Smooth muscle cell (in vitro differentiated cells): ENCODE measurements around the gene MPHOSPH9. TPM values are rescaled to one million over a fixed set of nuclear protein-coding genes. Genes with fewer than 3 reads are reported as not detected.
A peak's percentile ranks its signal among the peaks of the same experiment; 100 is the strongest.

Experiments
- DNase-seq: peaks from one replicate; lab custom pipeline; 2025; ENCODE audit not compliant: unreplicated experiment; lab: John Stamatoyannopoulos, UW
- H2AFZ ChIP-seq: fragments of 200-600 bp; sonication (generic); 2 replicates; pipeline ENCODE4 v1.6.0; 2016; ENCODE audit warnings: antibody characterized with exemption, low read depth, mild to moderate bottlenecking
- H3F3A ChIP-seq: fragments of 200-600 bp; sonication (generic); 2 replicates; pipeline ENCODE4 v1.6.0; 2017; ENCODE audit warnings: antibody characterized with exemption, low read depth
- H3K27ac ChIP-seq: fragments of 200-600 bp; sonication (generic); 2 replicates; pipeline ENCODE4 v1.5.1; 2016; ENCODE audit warnings: low read depth, mild to moderate bottlenecking
- H3K27me3 ChIP-seq: fragments of 200-600 bp; sonication (generic); 2 replicates; pipeline ENCODE4 v1.6.1; 2016; ENCODE audit warnings: low read depth, mild to moderate bottlenecking
- H3K36me3 ChIP-seq: fragments of 200-600 bp; sonication (generic); 2 replicates; pipeline ENCODE4 v1.5.1; 2016; ENCODE audit warnings: low read depth
- H3K4me1 ChIP-seq: fragments of 200-600 bp; sonication (generic); 2 replicates; pipeline ENCODE4 v1.5.1; 2016; ENCODE audit warnings: low read depth
- H3K4me2 ChIP-seq: fragments of 200-600 bp; sonication (generic); 2 replicates; pipeline ENCODE4 v1.6.0; 2016; ENCODE audit warnings: mild to moderate bottlenecking
- H3K4me3 ChIP-seq: fragments of 200-600 bp; sonication (generic); 2 replicates; pipeline ENCODE4 v1.5.1; 2016; ENCODE audit warnings: mild to moderate bottlenecking
- H3K79me2 ChIP-seq: fragments of 200-600 bp; sonication (generic); 2 replicates; pipeline ENCODE4 v1.6.0; 2016; ENCODE audit warnings: low read depth, mild to moderate bottlenecking
- H3K9ac ChIP-seq: fragments of 200-600 bp; sonication (generic); 2 replicates; pipeline ENCODE4 v1.6.0; 2016; ENCODE audit warnings: low read depth
- H3K9me3 ChIP-seq: fragments of 200-600 bp; sonication (generic); replicated peaks from 2 replicates; pipeline ENCODE4 v1.5.1; 2016; ENCODE audit warnings: low read depth
- H4K20me1 ChIP-seq: fragments of 200-600 bp; sonication (generic); 2 replicates; pipeline ENCODE4 v1.6.0; 2016; ENCODE audit warnings: low read depth
- WGBS: methylation state at CpG from one replicate; pipeline ENCODE4 v1.1.7; 2016; ENCODE audit warnings: low lambda C conversion rate; 5-methylcytosine and 5-hydroxymethylcytosine counted together
- polyA plus RNA-seq: library from polyadenylated mRNA; unstranded; fragments of >200 nt; fragmentation: Nextera tagmentation; extraction: Ambion mirVana; gene quantifications from 2 replicates; pipeline ENCODE4 v1.2.1, GENCODE V29; 2016
- total RNA-seq: library from RNA; depleted of rRNA; stranded (reverse); fragments of >200 nt; gene quantifications from 2 replicates; pipeline ENCODE4 v1.2.3, GENCODE V29; 2014
- TF ChIP-seq, protein P1 (sequence below): fragments of 200-600 bp; sonication (generic); IDR thresholded peaks from 2 replicates; pipeline ENCODE4 v1.5.1; 2017; ENCODE audit warnings: borderline replicate concordance, mild to moderate bottlenecking, antibody characterized with exemption; ENCODE audit not compliant: insufficient read depth, poor library complexity, severe bottlenecking

Gene MPHOSPH9
- total and polyA plus RNA-seq, 2 experiments from 2014 or later = 7.4 to 70.8 TPM

DNA sequence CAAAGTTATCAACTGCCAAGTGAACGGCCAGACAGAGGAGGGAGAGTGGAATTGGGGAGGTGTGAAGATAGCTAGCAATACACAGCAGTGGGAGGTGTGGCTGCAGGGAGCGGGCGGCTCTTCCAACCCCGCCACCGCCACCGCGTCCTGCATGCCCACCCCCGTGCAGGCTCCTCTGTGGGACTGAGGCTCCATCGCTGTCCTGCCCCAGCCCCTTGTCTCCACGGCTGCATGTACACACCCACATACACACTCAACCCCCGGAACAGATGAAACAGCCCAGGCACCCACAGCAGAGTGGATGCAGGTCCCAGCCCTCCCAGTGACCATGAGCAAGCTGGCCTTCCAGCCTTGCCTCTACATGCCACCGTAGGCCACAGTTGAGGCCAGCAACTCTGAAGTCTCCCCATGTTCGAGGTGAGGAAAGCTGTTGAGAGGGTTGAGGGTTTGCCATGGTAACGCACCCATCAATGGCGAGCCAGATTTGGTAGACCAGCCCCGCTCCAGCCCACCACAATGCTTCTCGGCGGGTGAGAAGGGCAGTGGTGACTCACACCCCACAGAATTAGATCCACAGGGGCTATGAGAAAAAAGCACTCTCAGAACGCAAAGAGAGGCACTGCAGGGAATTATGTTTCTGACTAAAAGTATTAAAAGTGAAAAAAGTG, 121.3 kb downstream of the MPHOSPH9 start:
- Histone ChIP-seq H3K9ac (no peak overlapping the region), H3K79me2 (no peaks in the 10 kb centered on the region), H3K27ac (no peak overlapping the region), H3K4me2 (peak overlapping the region; percentile 13), H3K4me1 (peaks cover 5% of the 10 kb centered on the region), H2AFZ (no peak overlapping the region), H4K20me1 (peaks cover 44% of the 10 kb centered on the region), H3K36me3 (no peaks in the 10 kb centered on the region), H3K9me3 (no peaks in the 10 kb centered on the region), H3K27me3 (no peaks in the 10 kb centered on the region), H3K4me3 (no peak overlapping the region), H3F3A (no peaks in the 10 kb centered on the region)
- WGBS = 67% methylated on average over 15 of the region's 19 CpGs
- TF ChIP-seq, protein P1, sequence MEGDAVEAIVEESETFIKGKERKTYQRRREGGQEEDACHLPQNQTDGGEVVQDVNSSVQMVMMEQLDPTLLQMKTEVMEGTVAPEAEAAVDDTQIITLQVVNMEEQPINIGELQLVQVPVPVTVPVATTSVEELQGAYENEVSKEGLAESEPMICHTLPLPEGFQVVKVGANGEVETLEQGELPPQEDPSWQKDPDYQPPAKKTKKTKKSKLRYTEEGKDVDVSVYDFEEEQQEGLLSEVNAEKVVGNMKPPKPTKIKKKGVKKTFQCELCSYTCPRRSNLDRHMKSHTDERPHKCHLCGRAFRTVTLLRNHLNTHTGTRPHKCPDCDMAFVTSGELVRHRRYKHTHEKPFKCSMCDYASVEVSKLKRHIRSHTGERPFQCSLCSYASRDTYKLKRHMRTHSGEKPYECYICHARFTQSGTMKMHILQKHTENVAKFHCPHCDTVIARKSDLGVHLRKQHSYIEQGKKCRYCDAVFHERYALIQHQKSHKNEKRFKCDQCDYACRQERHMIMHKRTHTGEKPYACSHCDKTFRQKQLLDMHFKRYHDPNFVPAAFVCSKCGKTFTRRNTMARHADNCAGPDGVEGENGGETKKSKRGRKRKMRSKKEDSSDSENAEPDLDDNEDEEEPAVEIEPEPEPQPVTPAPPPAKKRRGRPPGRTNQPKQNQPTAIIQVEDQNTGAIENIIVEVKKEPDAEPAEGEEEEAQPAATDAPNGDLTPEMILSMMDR = no peak
- no peak for DNase-seq

DNA sequence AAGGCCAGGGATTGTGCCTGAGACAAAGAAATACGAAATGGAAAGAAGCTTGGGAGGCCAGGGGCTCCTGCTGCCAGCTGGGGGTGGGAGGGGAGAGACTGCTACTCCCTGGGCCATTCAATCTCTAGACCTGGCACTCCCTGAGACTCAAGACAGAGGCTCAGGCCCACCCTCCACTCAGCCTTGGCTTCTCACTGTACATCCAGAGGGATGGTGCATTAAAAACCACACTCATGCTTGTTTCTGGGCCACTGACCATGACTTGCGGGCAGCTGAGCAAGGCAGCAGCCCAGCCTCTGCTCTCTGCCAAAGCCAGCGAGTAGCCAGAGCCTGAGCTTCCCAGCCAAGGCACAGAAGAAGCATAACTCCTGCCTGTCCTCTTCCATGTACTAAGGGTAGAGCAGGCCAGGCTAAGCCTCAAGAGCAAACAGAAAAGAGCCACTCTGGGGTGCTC, 123.6 kb downstream of the MPHOSPH9 start:
- H3K79me2 ChIP-seq = no peaks in the 10 kb centered on the region
- no peaks in the 10 kb centered on the region for H3K9me3 ChIP-seq
- H3K27me3 ChIP-seq = no peaks in the 10 kb centered on the region
- H3K27ac ChIP-seq = no peak overlapping the region
- 94% methylated on average over 3 of the region's 3 CpGs for WGBS
- H3F3A ChIP-seq = no peaks in the 10 kb centered on the region
- DNase-seq = no peak
- no peak overlapping the region for H3K4me3 ChIP-seq
- peaks cover 27% of the 10 kb centered on the region for H4K20me1 ChIP-seq
- no peak overlapping the region for H3K9ac ChIP-seq
- no peak overlapping the region for H2AFZ ChIP-seq
- peaks cover 5% of the 10 kb centered on the region for H3K4me1 ChIP-seq
- TF ChIP-seq, protein P1 = no peak
- H3K4me2 ChIP-seq = no peak overlapping the region
- no peaks in the 10 kb centered on the region for H3K36me3 ChIP-seq

DNA sequence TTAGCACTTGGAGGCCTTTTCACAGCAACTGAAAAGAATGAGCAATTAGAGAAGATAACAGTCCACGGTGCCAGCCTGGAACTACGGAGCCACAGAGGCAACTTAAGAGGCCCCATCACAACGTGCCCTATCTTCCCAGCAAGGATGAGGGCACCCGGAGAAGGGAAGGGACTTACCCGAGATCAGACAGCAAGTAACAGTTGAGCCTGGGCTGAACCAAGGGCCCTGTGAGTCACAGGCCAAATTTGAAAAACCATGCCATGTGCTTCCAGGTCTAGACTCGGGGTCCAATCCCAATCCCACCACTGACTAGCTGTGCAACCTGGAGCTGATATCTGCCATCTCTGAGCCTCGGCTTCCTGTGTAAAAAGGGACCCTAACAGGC, 124.3 kb downstream of the MPHOSPH9 start:
- Histone ChIP-seq H3K36me3 (no peaks in the 10 kb centered on the region), H3K9ac (no peak overlapping the region), H2AFZ (no peak overlapping the region), H3K9me3 (no peaks in the 10 kb centered on the region), H3K4me3 (no peak overlapping the region), H3K27ac (no peak overlapping the region), H3K4me2 (no peak overlapping the region), H3K79me2 (no peaks in the 10 kb centered on the region), H3K27me3 (no peaks in the 10 kb centered on the region), H3K4me1 (peaks cover 5% of the 10 kb centered on the region), H3F3A (no peaks in the 10 kb centered on the region), H4K20me1 (peaks cover 22% of the 10 kb centered on the region)
- TF ChIP-seq, protein P1 = no peak
- DNase-seq = no peak
- WGBS = 90% methylated on average over 7 of the region's 7 CpGs
